NCI-H1105 (cell line): ENCODE measurements around the gene RRP12.
"Not testable (repeated sequence)": the region's sequence is repeated elsewhere in the genome, so short reads cannot be mapped to it uniquely, and the experiment has no call there.

ENCODE experiments used
- DNase-seq: peaks from one replicate; lab custom pipeline; 2025; lab: John Stamatoyannopoulos, UW

RRP12 gene

DNA sequence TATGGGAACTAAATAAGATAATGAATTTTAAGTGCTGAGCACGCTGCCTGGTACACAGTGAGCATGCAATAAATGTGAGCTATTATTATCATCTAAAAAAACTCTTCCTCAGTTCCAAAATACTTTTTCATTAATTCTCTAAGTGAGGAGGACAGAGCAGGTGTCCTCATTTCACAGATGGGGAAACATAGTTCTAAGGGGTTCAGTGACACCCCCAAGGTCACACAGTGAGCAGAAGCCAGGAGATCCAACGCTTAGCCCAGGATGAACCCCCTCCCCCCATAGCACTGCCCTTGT lies 6.8 kb upstream of the RRP12 start:
- no peak for DNase-seq

DNA sequence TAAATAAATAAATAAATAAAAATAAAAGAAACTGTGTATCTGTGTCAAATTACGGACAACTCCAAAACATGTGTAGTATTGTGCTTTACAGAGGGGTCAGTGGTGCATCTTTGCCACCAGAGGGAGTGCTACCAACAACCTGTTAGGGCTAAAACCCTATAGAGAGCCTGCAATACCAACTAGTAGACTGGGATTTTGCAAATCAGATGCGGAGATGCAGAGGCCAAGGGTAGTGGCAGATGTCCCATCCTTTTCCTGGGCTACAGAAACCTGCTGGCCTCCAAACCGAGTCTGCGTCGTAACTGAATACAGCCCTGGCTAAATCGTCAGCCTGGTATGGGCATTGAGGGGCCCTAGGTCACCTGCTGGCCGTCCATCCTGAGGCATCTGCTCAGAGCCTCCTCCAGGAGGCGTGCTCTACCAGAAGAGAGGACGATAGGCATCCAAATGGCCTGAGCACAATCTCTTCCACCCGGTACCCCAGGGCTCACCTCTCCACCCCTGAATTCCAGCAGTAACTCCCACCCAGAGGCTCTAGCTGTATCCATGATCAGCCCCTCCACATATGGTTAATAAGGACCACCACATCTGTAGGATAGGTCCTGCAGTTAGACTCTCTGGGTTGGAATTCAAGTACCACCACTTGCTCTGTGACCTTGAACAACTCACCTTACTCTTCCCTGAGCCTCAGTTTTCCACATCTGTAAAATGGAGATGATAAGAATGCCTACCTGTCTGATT lies 6.2 kb upstream of the RRP12 start:
- peak; percentile 31 for DNase-seq

DNA sequence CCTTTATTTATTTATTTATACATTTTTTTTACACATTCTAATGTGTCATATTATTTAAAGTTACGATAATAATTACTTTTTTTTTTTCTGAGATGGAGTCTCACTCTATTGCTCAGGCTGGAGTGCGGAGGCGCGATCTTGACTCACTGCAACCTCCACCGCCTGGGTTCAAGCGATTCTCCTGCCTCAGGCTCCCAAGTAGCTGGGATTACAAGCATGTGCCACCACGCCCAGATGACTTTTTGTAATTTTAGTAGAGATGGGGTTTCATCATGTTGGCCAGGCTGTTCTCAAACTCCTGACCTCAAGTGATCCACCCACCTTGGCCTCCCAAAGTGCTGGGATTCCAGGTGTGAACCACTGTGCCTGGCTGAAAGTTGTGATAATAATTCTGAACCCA lies 5.3 kb upstream of the RRP12 start:
- not testable (repeated sequence) for DNase-seq

DNA sequence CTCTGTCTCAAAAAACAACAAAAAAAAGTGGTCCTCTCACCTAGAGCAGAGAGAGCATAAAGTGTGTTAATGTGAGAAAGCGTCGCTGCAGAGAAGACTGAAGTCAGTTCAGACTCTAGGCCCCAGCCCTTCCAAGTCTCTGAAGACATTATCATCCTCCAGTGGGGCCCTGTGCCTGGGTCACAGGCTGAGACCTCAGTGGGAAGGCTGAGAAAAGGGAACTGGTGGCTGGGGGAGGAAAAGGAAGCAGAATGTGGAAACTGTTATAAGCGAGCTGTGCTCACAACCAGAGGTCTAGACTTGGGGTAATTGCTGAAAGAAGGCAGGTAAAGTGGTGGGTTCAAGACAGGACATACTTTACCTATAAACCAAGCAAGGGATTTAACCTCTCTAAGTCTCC lies 4.9 kb upstream of the RRP12 start:
- no peak for DNase-seq

DNA sequence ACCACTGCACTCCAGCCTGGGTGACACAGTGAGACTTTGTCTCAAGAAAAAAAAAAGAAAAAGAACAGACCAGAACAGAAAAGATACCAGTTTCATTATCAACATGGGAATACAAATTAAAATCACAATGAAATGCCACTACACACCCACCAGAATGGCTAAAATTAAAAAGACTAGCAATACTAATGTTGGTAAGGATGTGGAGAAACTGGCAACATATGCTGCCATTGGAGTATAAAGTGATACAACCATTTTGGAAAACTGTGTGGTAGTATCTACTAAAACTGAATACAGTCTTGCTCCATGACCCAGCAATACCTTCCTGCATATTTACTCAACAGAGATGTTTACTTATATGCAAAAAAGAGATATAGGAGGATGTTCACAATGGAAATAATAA lies 2.9 kb upstream of the RRP12 start:
- DNase-seq = no peak

- no peak for DNase-seq
These were observed 347 bp upstream of the RRP12 start for GRCh38 chr10:97401455-97401919.

- DNase-seq = peak; percentile 23
These were observed 1.1 kb downstream of the RRP12 start for GRCh38 chr10:97399843-97400545.

DNA sequence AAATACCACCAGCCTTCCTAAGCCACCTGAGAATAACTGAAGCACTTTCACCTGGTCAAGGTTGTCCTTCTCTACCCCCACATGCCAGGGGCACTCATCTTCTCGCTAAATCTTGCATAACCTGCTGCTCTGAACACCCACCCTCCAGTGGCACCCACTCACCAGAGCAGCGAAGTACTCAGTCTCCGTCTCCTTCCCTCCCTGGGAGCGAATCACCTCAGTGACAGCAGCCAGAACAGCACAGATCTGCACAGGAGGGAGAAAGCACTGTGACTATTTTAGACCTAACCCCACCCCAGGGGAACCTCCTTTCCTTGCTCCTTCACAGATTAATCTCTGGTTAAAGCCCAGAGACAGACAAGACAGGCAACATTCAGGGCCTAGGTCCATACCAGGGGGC lies 5.1 kb downstream of the RRP12 start:
- DNase-seq = no peak

- DNase-seq = no peak
These were observed 8.0 kb downstream of the RRP12 start for GRCh38 chr10:97393034-97393573.

DNA sequence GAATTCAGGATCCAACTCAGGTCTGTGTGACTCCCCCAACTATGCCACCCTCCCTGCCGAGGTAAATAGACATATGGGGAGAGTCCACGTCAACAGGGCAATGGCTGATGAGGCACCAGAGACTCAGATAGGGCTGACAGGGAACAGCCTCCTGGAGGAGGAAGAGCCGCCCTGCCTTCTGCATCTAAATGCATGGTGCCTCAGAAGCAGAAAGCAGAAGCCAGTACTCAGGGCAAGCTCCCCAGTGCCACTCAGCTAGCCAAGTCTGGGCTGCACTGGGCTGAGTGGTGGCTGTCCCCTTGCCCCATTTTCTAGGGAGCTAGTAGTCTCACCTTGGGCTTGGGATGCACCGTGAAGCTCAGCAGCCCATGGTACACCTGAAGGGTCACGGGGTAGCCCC lies 11.0 kb downstream of the RRP12 start:
- DNase-seq = no peak

DNA sequence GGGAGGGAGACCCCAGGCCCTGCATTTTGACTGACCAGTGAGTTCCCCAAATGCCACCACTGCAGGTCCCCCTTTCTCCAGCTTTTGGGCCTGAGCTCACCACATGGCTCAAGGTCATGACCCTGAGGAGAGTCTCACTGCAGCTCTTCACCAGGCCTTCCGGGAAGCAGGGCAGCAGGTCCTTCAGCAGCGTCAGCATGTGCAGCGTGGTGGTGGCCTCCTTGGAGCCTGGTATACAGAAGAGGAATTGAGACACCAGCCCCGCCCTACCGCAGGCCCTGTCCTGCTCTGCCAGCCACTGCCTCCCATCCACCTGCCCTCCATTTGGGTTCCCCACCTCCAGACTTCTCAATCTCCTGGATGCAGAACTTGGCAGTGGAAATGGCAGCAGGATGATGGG lies 13.0 kb downstream of the RRP12 start:
- no peak for DNase-seq

DNA sequence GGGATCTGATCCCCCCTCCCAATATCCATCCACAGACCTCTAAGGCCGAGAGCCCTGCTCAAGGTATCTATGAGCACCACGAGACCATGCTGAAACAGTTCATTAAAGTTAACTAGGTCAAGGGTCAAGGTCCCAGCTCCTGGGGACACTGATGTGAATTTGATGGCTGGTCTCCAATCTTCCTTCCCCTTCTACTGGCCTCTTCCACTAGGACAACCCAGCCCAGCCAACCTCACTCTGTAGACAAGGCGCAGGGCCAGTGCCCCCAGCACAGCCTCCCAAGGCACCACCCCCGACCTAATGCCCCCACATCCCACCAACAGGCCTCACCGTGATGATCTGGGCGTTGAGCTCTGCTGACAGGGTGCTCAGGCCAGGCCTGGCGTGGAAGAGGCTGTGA lies 15.6 kb downstream of the RRP12 start:
- no peak for DNase-seq

DNA sequence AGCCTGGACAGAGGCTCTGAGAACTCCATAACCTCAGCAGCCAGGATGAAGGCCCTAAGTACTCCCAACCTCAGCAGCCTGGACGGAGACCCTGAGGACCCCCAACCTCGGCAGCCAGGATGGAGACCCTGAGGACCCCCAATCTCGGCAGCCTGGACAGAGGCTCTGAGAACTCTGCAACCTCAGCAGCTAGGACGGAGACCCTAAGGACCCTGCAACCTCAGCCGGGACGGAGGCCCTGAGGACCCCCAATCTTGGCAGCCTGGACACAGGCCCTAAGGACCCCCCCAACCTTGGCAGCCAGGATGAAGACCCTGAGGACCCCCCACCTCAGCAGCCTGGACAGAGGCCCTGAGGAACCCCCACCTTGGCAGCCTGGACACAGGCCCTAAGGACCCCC lies 16.5 kb downstream of the RRP12 start:
- DNase-seq = no peak

DNA sequence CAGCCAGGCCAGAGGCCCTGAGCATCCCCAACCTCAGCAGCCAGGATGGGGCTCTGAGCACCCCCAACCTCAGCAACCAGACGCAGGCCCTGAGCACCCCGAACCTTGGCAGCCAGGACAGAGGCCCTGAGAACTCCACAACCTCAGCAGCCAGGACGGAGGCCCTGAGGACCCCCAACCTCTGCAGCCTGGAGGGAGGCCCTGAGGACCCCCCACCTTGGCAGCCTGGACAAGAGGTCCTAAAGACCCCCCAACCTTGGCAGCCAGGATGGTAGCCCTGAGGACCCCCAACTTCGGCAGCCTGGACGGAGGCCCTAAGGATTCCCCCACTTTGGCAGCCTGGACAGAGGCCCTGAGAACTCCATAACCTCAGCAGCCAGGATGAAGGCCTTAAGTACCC lies 17.0 kb downstream of the RRP12 start:
- no peak for DNase-seq

- no peak for DNase-seq
These were observed 18.0 kb downstream of the RRP12 start for GRCh38 chr10:97383159-97383558.

DNA sequence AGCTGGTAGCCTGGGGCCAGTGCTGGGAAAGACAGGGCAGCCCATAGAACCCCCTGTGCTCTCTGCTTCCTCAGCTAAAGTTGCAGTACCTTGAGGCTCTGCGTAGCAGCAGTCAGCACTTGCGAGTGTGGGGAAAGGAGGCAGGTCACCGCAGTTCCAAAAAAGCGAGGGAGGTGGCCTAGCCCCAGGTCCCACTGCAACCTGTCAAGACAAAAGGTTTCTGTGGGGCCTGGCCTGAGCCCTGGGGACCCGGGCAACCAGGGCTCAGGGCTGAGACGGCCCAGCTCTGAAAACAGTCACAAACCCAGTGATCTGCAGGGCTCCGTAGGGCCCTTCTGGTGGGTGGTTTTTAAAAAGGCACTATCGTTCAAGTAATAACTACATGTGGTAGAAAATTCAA lies 19.5 kb downstream of the RRP12 start:
- DNase-seq = no peak

- no peak for DNase-seq
These were observed 20.6 kb downstream of the RRP12 start for GRCh38 chr10:97380516-97380915.

GRCh38 chr10:97378933-97379921 lies 21.9 kb downstream of the RRP12 start:
- DNase-seq = no peak

- no peak for DNase-seq
These were observed 24.7 kb downstream of the RRP12 start for GRCh38 chr10:97376413-97376812.

DNA sequence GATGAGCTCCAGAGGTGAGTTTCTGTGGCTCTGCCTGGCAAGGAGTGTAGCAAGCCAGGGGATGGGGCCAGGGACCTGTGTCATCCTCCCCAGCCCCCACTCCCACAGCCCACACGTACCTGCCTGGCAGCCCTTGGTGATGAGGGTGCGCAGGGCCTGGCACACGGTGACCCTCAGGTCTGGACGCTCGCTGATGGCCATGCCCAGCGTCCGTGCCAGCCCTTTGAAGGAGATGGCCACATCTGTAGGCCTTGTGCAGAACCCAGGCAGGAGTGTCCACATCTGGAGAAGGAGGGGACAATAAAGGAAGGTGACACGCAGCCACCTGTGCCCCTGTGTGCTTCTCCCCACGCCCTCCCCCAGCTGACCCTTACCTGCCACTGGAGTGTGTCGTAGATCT lies 27.7 kb downstream of the RRP12 start:
- no peak for DNase-seq

- no peak for DNase-seq
These were observed 28.8 kb downstream of the RRP12 start for GRCh38 chr10:97372233-97372875.

DNA sequence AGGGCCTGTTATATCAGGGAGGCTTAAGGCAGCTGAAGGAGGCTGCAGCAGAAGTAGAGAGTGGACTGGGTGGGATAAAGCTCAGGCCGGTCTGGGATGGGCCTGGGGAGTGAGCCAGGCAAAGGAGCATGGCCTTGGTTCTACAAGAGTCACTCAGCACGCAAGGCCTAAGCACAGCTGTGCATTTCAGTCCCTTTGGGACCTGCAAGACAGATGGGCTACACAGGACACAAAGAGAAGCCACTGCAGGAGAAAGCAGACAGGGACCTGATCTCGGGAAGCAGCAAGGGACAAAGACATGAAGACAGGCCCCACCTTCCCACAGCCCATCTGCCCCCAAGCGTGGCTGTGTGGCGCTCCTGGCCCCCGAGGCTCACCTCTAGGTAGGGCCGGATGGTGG lies 29.4 kb downstream of the RRP12 start:
- DNase-seq = no peak
